SU-DHL-6 (cell line): Measurements from ENCODE around the gene GDF7.

ENCODE experiments used
- H2AFZ ChIP-seq: fragments of 200-600 bp; sonication (generic); 2 replicates; pipeline ENCODE4 v1.6.1; 2014; ENCODE audit warnings: low read depth, mild to moderate bottlenecking, moderate library complexity, mixed read lengths, antibody characterized with exemption, low read length; ENCODE audit not compliant: severe bottlenecking
- H3F3A ChIP-seq: fragments of 200-600 bp; shearing (Covaris generic); 2 replicates; pipeline ENCODE4 v1.6.0; 2016; ENCODE audit warnings: antibody characterized with exemption, mild to moderate bottlenecking; ENCODE audit not compliant: insufficient read depth
- H3K27ac ChIP-seq: fragments of 200-600 bp; sonication (generic); 2 replicates; pipeline ENCODE4 v1.5.1; 2016; ENCODE audit warnings: low read depth, mild to moderate bottlenecking, low read length, moderate library complexity, mixed read lengths
- H3K27me3 ChIP-seq: fragments of 200-600 bp; sonication (generic), shearing (Covaris generic); 2 replicates; pipeline ENCODE4 v1.6.0; 2014; ENCODE audit warnings: mild to moderate bottlenecking, low read length
- H3K36me3 ChIP-seq: fragments of 200-600 bp; sonication (generic); 2 replicates; pipeline ENCODE4 v1.6.1; 2014; ENCODE audit warnings: mild to moderate bottlenecking, low read length, mixed read lengths
- H3K4me2 ChIP-seq: fragments of 300-600, 200-600 bp; shearing (Covaris generic), sonication (generic); 2 replicates; pipeline ENCODE4 v1.6.0; 2014; ENCODE audit warnings: low read length, low read depth, mild to moderate bottlenecking; ENCODE audit not compliant: poor library complexity, severe bottlenecking
- H3K4me3 ChIP-seq: fragments of 200-600 bp; sonication (generic); 2 replicates; pipeline ENCODE4 v1.5.1; 2014; ENCODE audit warnings: antibody characterized with exemption, low read length, mild to moderate bottlenecking, mixed read lengths; ENCODE audit not compliant: insufficient read depth, poor library complexity, severe bottlenecking
- H3K79me2 ChIP-seq: fragments of 200-600 bp; sonication (generic); 2 replicates; pipeline ENCODE4 v1.6.1; 2014; ENCODE audit warnings: mild to moderate bottlenecking, low read length, moderate library complexity; ENCODE audit not compliant: insufficient read depth
- H3K9ac ChIP-seq: fragments of 200-600 bp; sonication (generic); 2 replicates; pipeline ENCODE4 v1.7.0; 2014; ENCODE audit warnings: mild to moderate bottlenecking, low read length
- H3K9me2 ChIP-seq: fragments of 200-600 bp; sonication (generic); replicated peaks from 2 replicates; pipeline ENCODE4 v1.6.1; 2014; ENCODE audit warnings: low read length; ENCODE audit not compliant: insufficient read depth
- H3K9me3 ChIP-seq: fragments of 200-600 bp; sonication (generic); 2 replicates; pipeline ENCODE4 v1.6.1; 2014; ENCODE audit warnings: low read length, mixed read lengths; ENCODE audit not compliant: insufficient read depth
- H4K20me1 ChIP-seq: fragments of 200-600 bp; sonication (generic); 2 replicates; pipeline ENCODE4 v1.6.1; 2014; ENCODE audit warnings: low read depth, mild to moderate bottlenecking, antibody characterized with exemption, low read length, moderate library complexity, mixed read lengths
- EZH2phosphoT487 ChIP-seq: fragments of 200-600 bp; sonication (generic), shearing (Covaris generic); conservative IDR thresholded peaks from 2 replicates; pipeline ENCODE4 v1.6.1; 2018; ENCODE audit warnings: mild to moderate bottlenecking, antibody characterized with exemption, low read length, moderate library complexity, mixed read lengths
- TF ChIP-seq, protein P1 (sequence below): fragments of 200-600 bp; sonication (generic); IDR thresholded peaks from one replicate; pipeline ENCODE4 v1.5.1; 2017; ENCODE audit warnings: antibody characterized with exemption, mild to moderate bottlenecking, low read length, moderate library complexity; ENCODE audit not compliant: insufficient read depth, poor library complexity, severe bottlenecking

GDF7 gene

DNA sequence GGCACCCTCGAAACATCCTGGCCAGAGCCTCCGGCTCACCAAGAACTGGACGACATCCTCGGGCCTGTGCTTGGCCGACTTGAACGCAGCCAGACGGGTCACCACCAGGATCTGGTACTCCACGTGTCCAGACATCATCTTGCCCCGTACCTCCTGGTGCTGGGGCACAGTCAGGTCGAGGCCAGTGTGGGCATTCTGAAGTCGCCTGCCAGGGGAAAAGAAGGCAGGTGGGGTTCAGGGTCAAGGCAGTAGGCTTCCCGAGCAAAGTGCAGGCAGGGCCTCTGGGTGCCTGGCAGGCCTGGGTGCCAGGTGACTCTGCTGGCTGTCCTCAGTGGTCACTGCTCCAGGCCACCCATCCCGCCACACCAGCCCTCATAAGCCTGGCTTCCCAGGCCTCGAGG, 21.6 kb upstream of the GDF7 start:
- TF ChIP-seq EZH2phosphoT487: no peak
- TF ChIP-seq, protein P1, sequence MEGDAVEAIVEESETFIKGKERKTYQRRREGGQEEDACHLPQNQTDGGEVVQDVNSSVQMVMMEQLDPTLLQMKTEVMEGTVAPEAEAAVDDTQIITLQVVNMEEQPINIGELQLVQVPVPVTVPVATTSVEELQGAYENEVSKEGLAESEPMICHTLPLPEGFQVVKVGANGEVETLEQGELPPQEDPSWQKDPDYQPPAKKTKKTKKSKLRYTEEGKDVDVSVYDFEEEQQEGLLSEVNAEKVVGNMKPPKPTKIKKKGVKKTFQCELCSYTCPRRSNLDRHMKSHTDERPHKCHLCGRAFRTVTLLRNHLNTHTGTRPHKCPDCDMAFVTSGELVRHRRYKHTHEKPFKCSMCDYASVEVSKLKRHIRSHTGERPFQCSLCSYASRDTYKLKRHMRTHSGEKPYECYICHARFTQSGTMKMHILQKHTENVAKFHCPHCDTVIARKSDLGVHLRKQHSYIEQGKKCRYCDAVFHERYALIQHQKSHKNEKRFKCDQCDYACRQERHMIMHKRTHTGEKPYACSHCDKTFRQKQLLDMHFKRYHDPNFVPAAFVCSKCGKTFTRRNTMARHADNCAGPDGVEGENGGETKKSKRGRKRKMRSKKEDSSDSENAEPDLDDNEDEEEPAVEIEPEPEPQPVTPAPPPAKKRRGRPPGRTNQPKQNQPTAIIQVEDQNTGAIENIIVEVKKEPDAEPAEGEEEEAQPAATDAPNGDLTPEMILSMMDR: no peak

DNA sequence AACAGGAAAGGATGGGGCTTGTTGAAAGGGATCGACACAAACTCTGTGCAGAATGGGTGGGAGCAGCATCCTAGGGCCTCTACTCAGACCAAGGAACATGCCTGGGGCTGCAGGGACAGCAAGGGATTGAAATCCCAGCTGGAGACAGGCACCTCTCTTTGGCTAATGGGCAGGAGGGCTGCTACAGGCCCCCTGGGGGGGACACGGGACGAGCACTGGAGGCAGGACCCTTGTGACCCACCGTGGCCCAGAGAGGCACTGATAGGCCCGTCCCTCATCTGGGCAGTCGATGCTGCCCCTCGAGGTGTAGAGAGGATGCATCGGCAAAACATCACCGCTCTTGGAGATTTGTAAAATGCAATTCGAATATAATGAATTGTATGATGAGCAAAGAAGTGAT, 21.2 kb upstream of the GDF7 start:
- Histone ChIP-seq H3K9me3 (no peaks in the 10 kb centered on the region), H3K27ac (no peak overlapping the region), H3F3A (no peaks in the 10 kb centered on the region), H3K4me2 (no peak overlapping the region), H4K20me1 (no peaks in the 10 kb centered on the region), H2AFZ (no peak overlapping the region), H3K27me3 (no peaks in the 10 kb centered on the region), H3K79me2 (no peaks in the 10 kb centered on the region), H3K9ac (no peak overlapping the region), H3K36me3 (no peaks in the 10 kb centered on the region), H3K4me3 (no peak overlapping the region), H3K9me2 (no peaks in the 10 kb centered on the region)
- TF ChIP-seq, protein P1: no peak

More for the DNA sequence above, 21.6 kb upstream of the GDF7 start:
- Histone ChIP-seq H4K20me1 (no peaks in the 10 kb centered on the region), H3K79me2 (no peaks in the 10 kb centered on the region), H3K9me3 (no peaks in the 10 kb centered on the region), H3K27me3 (no peaks in the 10 kb centered on the region), H3K36me3 (no peaks in the 10 kb centered on the region), H3K27ac (no peak overlapping the region), H3K4me3 (no peak overlapping the region), H3F3A (no peaks in the 10 kb centered on the region), H2AFZ (no peak overlapping the region), H3K9me2 (no peaks in the 10 kb centered on the region), H3K4me2 (no peak overlapping the region), H3K9ac (no peak overlapping the region)

DNA sequence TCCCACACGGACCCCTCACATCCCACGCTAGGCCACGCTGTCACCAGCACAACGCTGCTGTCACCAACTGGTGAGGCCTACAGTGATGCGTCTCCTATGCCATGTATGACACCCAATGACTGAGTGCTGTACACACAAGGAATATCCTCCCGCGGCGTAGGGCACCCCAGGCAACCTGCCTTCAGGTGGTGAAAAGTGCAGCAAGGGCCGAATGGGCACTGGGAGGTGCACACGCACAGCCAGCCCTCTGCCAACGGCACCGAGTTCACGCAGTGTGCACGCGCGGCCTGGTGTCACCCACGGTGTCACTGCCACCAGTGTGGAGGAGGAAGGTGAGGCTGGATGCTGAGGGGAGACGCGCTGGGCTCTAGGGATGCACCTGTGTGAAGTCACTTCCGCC, 20.5 kb upstream of the GDF7 start:
- no peaks in the 10 kb centered on the region for H3K79me2 ChIP-seq
- no peak overlapping the region for H3K4me2 ChIP-seq
- H3F3A ChIP-seq: no peaks in the 10 kb centered on the region
- no peaks in the 10 kb centered on the region for H3K27me3 ChIP-seq
- H3K36me3 ChIP-seq: no peaks in the 10 kb centered on the region
- H3K9ac ChIP-seq: no peak overlapping the region
- H3K4me3 ChIP-seq: no peak overlapping the region
- TF ChIP-seq, protein P1: no peak
- TF ChIP-seq EZH2phosphoT487: no peak
- H3K9me3 ChIP-seq: no peaks in the 10 kb centered on the region
- no peaks in the 10 kb centered on the region for H3K9me2 ChIP-seq
- no peak overlapping the region for H3K27ac ChIP-seq
- no peaks in the 10 kb centered on the region for H4K20me1 ChIP-seq
- no peak overlapping the region for H2AFZ ChIP-seq

DNA sequence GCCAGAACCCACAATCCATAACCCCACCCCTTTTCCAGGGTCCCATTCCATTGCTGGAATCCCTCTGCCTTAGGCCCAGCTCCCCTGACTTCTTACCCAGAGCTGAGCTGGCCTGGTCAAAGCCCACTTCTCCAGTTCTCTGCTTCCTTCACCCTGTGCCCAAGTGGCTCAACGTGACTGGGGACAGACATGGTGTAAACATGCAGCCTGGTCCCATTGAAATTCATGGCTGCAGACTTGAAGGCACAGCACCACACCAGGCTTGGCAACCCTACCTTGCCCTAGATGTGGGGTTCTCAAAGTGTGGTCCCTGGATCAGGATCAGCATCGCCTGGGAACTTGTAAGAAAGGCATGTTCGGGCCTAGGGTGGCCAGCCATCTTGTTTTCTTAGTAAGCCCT, 19.7 kb upstream of the GDF7 start:
- no peaks in the 10 kb centered on the region for H3F3A ChIP-seq
- no peak overlapping the region for H3K27ac ChIP-seq
- H2AFZ ChIP-seq: no peak overlapping the region
- no peaks in the 10 kb centered on the region for H3K9me2 ChIP-seq
- no peaks in the 10 kb centered on the region for H3K36me3 ChIP-seq
- H3K9ac ChIP-seq: no peak overlapping the region
- H3K9me3 ChIP-seq: no peaks in the 10 kb centered on the region
- H3K4me2 ChIP-seq: no peak overlapping the region
- TF ChIP-seq EZH2phosphoT487: no peak
- TF ChIP-seq, protein P1: no peak
- no peaks in the 10 kb centered on the region for H3K27me3 ChIP-seq
- no peak overlapping the region for H3K4me3 ChIP-seq
- H3K79me2 ChIP-seq: no peaks in the 10 kb centered on the region
- H4K20me1 ChIP-seq: no peaks in the 10 kb centered on the region
